ENCODE data around the gene L2HGDH.

The L2HGDH gene

DNA sequence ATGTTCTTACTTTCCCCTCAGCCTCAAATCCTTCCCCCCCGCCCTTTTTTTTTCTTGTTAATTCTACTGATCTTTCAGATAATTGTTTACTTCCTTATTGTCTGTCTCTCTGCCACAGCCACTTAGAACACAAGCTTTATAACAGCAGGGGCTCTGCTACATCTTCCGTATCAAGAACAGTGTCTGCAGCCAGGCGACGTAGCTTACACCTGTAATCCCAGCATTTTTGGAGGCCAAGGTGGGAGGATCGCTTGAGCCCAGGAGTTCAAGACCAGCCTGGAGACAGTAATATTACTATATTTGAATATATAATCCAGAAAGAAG lies 86.1 kb downstream of the L2HGDH start:
- DNase-seq = no peak

DNA sequence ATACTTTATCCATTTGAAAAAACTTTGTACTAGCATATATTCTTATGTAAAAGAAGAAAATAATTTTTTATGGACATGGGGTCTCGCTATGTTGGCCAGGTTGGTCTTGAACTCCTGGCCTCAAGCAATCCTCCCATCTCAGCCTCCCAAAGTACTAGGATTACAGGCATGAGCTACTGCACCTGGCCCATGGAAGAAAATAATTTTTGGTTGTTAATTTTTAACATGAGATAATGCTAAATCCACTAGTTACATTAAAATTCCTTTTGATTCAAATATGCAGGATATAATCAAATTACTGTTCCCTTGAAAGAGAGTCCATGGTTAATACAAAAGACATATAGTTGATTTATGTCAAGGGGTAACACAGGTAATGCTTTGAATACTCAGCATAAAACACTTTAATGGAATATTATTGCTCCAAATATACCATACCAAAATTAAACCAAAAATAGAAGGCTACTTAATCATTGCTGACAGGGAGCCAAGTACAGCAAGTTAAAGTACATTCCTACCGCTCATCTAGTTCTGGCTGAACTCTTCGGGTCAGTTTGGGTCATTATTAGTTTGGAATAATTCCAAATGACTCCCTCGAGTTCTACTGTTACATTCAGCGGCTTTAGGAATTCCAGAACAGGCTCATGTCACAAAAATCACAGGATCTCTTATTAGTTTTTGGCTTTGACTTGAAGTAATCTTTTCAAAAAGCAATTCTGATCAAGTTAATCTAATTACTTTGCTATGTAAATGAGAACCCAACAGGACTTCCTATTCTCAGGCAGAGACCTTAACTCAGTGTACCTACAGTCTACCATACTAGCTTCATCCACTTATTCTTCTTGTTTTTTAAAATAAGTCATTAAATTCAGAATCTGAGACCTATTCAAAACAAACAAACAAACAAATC lies 86.7 kb downstream of the L2HGDH start:
- DNase-seq = no peak

DNA sequence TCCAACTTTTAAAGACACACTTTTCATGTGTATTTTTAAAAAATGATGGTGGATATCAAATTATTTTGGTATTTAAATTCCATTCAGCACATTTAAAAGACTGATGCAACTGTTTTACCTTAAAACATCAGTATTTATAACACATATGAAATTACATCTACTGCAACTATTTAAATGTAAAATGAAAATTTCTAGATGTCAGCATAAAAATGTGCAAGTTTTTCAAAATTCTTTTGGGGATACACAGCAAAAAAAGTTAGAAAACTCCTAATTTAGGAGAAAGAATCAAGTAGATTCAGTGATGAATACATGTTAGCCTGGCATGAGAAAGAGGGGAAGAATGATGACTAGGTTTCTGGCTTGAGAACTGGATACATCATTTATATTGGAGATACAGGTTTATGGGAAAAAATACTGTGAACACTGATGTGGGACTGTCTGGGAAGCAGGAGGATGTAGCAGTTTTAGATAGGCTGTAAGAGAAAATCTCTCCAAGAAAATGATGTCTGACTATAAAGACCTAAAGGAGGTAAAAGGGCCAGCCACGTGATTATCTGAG lies 89.9 kb downstream of the L2HGDH start:
- no peak for DNase-seq

DNA sequence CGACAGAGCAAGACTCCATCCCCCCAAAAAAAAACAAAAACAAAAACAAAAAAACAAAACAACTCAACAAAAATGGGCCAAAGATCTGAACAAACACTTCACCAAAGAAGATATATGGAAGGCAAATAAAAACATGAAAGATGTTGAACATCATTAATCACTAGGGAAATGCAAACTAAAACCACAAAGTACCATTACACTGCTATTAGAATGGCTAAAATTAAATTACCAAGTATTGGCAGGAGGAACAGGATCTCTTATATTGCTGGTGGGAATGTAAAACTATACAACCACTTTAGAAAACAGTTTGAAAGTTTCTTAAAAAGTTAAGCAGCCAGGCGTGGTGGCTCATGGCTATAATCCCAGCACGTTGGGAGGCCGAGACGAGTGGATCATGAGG lies 93.5 kb downstream of the L2HGDH start:
- DNase-seq = no peak

DNA sequence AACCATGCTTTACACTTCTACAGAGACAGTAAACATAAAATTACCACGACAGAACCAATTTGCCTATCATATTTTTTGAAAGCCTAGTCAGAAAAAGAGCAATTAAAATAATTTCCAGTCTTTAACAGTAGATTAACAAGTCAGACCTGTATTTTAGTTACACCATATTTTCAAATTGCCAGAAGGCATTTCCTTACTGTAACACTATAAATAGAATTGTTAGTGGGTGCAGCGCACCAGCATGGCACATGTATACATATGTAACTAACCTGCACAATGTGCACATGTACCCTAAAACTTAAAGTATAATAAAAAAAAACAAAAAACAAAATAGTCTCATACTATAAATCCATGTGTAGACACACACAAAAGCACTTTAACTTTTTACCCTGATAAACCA lies 96.6 kb downstream of the L2HGDH start:
- no peak for DNase-seq

DNA sequence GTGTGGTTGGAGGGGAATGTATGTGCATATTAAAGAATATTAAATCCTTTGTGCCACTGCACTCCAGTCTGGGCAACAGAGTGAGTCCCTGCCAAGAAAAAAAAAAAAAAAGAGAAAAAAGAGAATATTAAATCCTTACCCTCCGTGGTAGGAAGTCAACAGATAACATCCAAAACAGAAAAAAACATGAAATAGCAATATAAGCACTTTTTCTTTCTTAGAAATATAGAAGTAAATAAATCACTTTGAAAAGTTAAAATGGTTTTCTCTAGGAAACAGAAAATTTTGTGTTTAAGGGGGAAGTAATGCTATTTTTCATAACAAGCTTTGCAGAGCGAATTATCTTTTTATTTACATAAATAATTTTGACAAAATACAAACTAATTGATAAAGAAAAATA lies 98.2 kb downstream of the L2HGDH start:
- DNase-seq = no peak

DNA sequence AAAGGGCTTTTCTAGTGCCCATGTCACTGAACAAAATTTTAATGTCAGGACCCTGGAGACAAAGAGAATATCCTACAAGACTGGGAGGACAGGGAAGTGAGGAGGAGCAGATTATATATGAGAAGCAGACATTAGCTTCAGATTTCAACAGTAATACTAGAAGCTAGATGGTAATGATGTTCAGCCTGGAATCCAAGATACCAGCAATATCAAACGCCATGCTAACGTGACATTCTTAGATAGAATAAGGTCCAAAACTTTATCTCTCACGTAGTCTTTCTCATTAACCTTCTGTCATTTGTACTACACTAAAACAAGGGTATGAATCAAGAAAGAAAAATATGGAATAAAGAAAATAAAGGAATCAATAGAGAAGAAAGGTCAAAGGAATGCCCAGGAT lies 99.3 kb downstream of the L2HGDH start:
- no peak for DNase-seq

DNA sequence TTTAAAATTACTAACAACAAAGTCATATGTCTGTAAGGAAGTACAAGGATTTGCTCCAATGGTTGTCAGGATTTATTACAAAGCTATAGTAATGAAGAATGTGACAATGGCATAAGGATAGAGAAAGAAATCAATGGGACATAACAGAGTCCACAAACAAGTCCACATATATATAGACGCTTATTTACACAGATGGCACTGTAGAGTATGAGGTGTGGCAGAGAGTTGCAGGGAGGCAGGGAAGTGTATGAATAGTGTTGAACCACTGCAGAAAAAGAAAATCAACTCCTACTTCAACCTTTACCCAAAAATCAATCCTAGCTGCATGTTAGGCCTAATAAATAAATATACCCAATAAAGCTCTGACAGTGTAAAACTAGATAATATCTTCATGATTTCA lies 102.0 kb downstream of the L2HGDH start:
- no peak for DNase-seq

DNA sequence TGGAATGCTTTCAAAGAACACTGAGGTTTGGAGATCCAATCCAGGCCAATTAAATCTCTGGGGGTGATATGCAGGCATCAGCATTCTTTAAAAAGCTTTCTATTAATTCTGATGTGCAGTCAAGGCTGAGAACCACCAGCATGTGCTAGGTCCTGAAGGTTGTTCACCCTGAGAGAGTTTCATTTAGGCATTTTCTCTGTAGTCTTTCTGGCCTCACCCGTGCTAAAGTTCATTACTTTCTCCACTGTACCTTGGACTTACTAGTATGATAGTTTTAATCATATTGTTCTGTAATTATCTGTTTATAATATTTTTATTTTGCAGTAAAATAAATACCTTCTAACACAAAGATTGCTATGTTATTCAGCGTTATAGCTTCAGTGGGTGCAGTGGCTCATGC lies 113.5 kb downstream of the L2HGDH start:
- DNase-seq = no peak

DNA sequence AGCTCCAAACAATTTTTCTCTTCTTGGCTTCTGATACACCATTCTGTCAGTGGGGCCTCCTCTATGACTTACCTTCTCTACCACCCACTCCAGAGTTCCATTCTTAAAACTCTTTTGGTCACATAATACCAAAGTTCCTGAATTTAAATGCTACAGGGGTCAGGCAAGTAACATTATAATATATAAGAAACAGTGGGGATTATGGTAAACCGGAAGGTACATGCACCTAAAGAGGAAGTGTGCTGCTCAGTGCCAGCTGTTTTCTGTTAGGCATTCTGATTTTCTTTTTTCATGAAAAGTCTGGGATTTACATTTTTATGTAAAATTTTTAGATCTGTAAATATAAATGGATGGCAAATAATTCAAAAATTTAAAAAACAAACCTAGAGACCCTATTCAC lies 120.5 kb downstream of the L2HGDH start:
- no peak for DNase-seq
